GM12878 (cell line): Measurements from ENCODE around the gene DCDC2C. TPM values are rescaled to one million over a fixed set of nuclear protein-coding genes. Genes with fewer than 3 reads are reported as not detected.

ENCODE experiments used
- ATAC-seq: fragments of 200-7000 bp; cut with Tn5 transposase; 3 replicates; pipeline ENCODE4 v1.9.1; 2020; ENCODE audit warnings: mild to moderate bottlenecking, moderate library complexity
- BruUV-seq: library from RNA; stranded (reverse); fragments of 400-500 nt; replicated peaks from 2 replicates; lab custom pipeline; 2021; lab: Mats Ljungman, UMichigan
- CTCF ChIA-PET: fragments of 300-600 bp; sonication (Branson Sonifier 250); formaldehyde crosslinking; extraction: SDS; loops from one replicate; lab custom pipeline; 2021; ENCODE audit warnings: inconsistent platforms; lab: Yijun Ruan, JAX
- POLR2A ChIA-PET: fragments of 350-600 bp; formaldehyde crosslinking; extraction: SDS; loops from one replicate; lab custom pipeline; 2021; ENCODE audit warnings: inconsistent platforms; lab: Charles Lee
- RAD21 ChIA-PET: fragments of 300-600 bp; sonication (Branson Sonifier 250); formaldehyde crosslinking; loops from one replicate; lab custom pipeline; 2023; ENCODE audit warnings: antibody characterized with exemption; ENCODE audit not compliant: unreplicated experiment; lab: Charles Lee
- SMC1A ChIA-PET: fragments of 300-600 bp; sonication (Branson Sonifier 250); formaldehyde crosslinking; loops from one replicate; lab custom pipeline; 2023; ENCODE audit not compliant: unreplicated experiment, uncharacterized antibody; lab: Charles Lee
- DNase-seq: peaks from one replicate; pipeline ENCODE4 v3.0.0-alpha.2; 2011; ENCODE audit warnings: low read depth, low spot score
- FAIRE-seq: peaks from 3 replicates; lab custom pipeline; 2011; peaks lifted over from hg19 to GRCh38; lab: Jason Lieb, UNC
- H2AFZ ChIP-seq: 2 replicates; pipeline ENCODE4 v1.6.0; 2011; ENCODE audit warnings: low read depth, low read length, control low read depth; ENCODE audit not compliant: control insufficient read depth
- H3K27ac ChIP-seq: 2 replicates; pipeline ENCODE4 v1.5.1; 2011; ENCODE audit warnings: control low read depth; ENCODE audit not compliant: control insufficient read depth, insufficient read depth
- H3K27me3 ChIP-seq, 2 experiments: replicated peaks in 1 of 2; 2 replicates each; pipeline versions ENCODE4 v1.6.0 to v1.6.1; 2011; ENCODE audit warnings: low read length in 1 of 2; ENCODE audit not compliant: control insufficient read depth in 2 of 2, insufficient read depth in 2 of 2
- H3K36me3 ChIP-seq, 2 experiments: 2 replicates each; pipeline ENCODE4 v1.5.1; 2011; ENCODE audit warnings: low read length in 1 of 2; ENCODE audit not compliant: control insufficient read depth in 2 of 2, insufficient read depth in 2 of 2
- H3K4me1 ChIP-seq: 2 replicates; pipeline ENCODE4 v1.6.1; 2011; ENCODE audit warnings: mild to moderate bottlenecking, low read length, moderate library complexity, mixed read lengths; ENCODE audit not compliant: control insufficient read depth, insufficient read depth
- H3K4me2 ChIP-seq: 2 replicates; pipeline ENCODE4 v1.6.0; 2011; ENCODE audit warnings: control low read depth; ENCODE audit not compliant: control insufficient read depth, insufficient read depth
- H3K4me3 ChIP-seq: fragments of 200-600 bp; sonication (generic); 2 replicates; pipeline ENCODE4 v1.5.1; 2016
- H3K79me2 ChIP-seq: 2 replicates; pipeline ENCODE4 v1.6.0; 2011; ENCODE audit warnings: low read length; ENCODE audit not compliant: control insufficient read depth, insufficient read depth
- H3K9ac ChIP-seq: 2 replicates; pipeline ENCODE4 v1.8.0; 2011; ENCODE audit warnings: low read length, control low read depth, mixed read lengths; ENCODE audit not compliant: control insufficient read depth, insufficient read depth
- H3K9me3 ChIP-seq: replicated peaks from 3 replicates; pipeline ENCODE4 v1.5.1; 2011; ENCODE audit warnings: mild to moderate bottlenecking, low read length; ENCODE audit not compliant: control insufficient read depth, insufficient read depth
- H4K20me1 ChIP-seq: 2 replicates; pipeline ENCODE4 v1.6.0; 2011; ENCODE audit not compliant: control insufficient read depth, insufficient read depth
- MEF2A ChIP-seq: IDR thresholded peaks from 2 replicates; pipeline ENCODE4 v1.6.1; 2011; ENCODE audit warnings: low read depth, mild to moderate bottlenecking, low read length, moderate library complexity; ENCODE audit not compliant: insufficient read depth
- NRF1 ChIP-seq: conservative IDR thresholded peaks from 2 replicates; pipeline ENCODE4 v1.6.1; 2011; ENCODE audit warnings: mild to moderate bottlenecking, low read depth, low read length, improper control_type of control experiment
- WGBS: methylation state at CpG from one replicate; pipeline ENCODE4 v1.1.6; 2016; ENCODE audit warnings: low lambda C conversion rate; ENCODE audit not compliant: insufficient replicate concordance, insufficient coverage; ENCODE audit errors: missing lambda C conversion rate; 5-methylcytosine and 5-hydroxymethylcytosine counted together
- in situ Hi-C: fragments of 300-500 bp; cut with MboI; formaldehyde crosslinking; loops from 9 replicates; pipeline ENCODE4 v1.14.3; 2018; ENCODE audit warnings: mixed read lengths
- intact Hi-C: fragments of 100-400 bp; cut with micrococcal nuclease; formaldehyde crosslinking; loops from one replicate; pipeline ENCODE4 v1.14.2; 2022; ENCODE audit not compliant: unreplicated experiment
- polyA plus RNA-seq, 11 experiments: library from polyadenylated mRNA; depleted of rRNA in 4 of 11; unstranded in 6 of 11; stranded (reverse) in 5 of 11; fragments of >200 nt; fragmentation: Nextera tagmentation in 4 of 11; fragmentation: Illumina TruSeq in 1 of 11; extraction: Ambion mirVana in 4 of 11; extraction: Trizol in 1 of 11; gene quantifications; 1 replicate in 1 of 11; 2 replicates in 10 of 11; pipeline versions ENCODE4 v1.2.1 to v1.2.3, GENCODE V29; 2011 to 2016; ENCODE audit warnings: inconsistent platforms in 2 of 11, missing spikeins in 2 of 11, low read depth in 1 of 11
- total RNA-seq, 4 experiments: library from RNA; depleted of rRNA in 3 of 4; stranded (reverse); fragments of >200 nt in 3 of 4; fragmentation: Illumina TruSeq in 1 of 4; extraction: Trizol in 1 of 4; gene quantifications; 2 replicates each; pipeline versions ENCODE4 v1.2.1 to v1.2.3, GENCODE V29; 2013 to 2021
- TF ChIP-seq, protein P1 (sequence below): fragments of 450-650 bp; IDR thresholded peaks from 2 replicates; pipeline ENCODE4 v1.6.1; 2017; ENCODE audit warnings: mild to moderate bottlenecking, moderate library complexity
- TF ChIP-seq, protein P2 (sequence below): fragments of 450-650 bp; IDR thresholded peaks from 2 replicates; pipeline ENCODE4 v1.6.1; 2017; ENCODE audit warnings: antibody characterized with exemption, mild to moderate bottlenecking, moderate library complexity
- TF ChIP-seq, protein P3 (sequence below): fragments of 450-650 bp; IDR thresholded peaks from 2 replicates; pipeline ENCODE4 v1.6.1; 2016; ENCODE audit warnings: mild to moderate bottlenecking

The DCDC2C gene
- total and polyA plus RNA-seq, 10 of the 15 experiments (the other 5 are each of a cell fraction or from before 2014, with no cell fraction given): not detected

- TF ChIP-seq MEF2A: no peak
- no peak for TF ChIP-seq NRF1
Observed at GRCh38 chr2:3664118-3664517, 39.3 kb upstream of the DCDC2C start (continued).

DNA sequence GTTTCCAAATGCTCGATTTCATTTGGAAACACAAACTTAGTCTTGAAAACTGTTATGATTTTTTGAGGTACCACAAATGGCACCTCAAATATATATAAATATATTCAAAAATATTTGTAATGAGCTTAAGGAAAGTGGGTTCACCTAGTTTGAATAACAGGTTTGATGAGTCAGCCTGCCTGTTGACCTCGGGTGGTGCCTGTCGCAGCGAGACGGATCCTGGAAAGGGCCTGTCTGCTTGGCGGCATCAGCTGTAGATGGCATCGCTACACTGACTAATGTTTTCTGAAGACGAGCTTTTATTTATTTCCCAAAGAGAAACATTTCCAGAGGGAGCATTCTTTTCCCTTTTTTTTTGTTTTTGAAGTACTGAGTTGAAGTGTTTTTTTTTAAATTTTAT lies 38.5 kb upstream of the DCDC2C start:
- no peak overlapping the region for H3K9ac ChIP-seq
- no peak overlapping the region for H3K4me2 ChIP-seq
- RAD21 ChIA-PET: no interaction called here
- H3K36me3 ChIP-seq: no peaks in the 10 kb centered on the region
- peaks cover 3% of the 10 kb centered on the region; the same call in 2 of the 3 replicates for H3K9me3 ChIP-seq
- WGBS: 67% methylated on average over 8 of the region's 8 CpGs
- TF ChIP-seq, protein P1, sequence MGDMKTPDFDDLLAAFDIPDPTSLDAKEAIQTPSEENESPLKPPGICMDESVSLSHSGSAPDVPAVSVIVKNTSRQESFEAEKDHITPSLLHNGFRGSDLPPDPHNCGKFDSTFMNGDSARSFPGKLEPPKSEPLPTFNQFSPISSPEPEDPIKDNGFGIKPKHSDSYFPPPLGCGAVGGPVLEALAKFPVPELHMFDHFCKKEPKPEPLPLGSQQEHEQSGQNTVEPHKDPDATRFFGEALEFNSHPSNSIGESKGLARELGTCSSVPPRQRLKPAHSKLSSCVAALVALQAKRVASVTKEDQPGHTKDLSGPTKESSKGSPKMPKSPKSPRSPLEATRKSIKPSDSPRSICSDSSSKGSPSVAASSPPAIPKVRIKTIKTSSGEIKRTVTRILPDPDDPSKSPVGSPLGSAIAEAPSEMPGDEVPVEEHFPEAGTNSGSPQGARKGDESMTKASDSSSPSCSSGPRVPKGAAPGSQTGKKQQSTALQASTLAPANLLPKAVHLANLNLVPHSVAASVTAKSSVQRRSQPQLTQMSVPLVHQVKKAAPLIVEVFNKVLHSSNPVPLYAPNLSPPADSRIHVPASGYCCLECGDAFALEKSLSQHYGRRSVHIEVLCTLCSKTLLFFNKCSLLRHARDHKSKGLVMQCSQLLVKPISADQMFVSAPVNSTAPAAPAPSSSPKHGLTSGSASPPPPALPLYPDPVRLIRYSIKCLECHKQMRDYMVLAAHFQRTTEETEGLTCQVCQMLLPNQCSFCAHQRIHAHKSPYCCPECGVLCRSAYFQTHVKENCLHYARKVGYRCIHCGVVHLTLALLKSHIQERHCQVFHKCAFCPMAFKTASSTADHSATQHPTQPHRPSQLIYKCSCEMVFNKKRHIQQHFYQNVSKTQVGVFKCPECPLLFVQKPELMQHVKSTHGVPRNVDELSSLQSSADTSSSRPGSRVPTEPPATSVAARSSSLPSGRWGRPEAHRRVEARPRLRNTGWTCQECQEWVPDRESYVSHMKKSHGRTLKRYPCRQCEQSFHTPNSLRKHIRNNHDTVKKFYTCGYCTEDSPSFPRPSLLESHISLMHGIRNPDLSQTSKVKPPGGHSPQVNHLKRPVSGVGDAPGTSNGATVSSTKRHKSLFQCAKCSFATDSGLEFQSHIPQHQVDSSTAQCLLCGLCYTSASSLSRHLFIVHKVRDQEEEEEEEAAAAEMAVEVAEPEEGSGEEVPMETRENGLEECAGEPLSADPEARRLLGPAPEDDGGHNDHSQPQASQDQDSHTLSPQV: no peak
- TF ChIP-seq, protein P2, sequence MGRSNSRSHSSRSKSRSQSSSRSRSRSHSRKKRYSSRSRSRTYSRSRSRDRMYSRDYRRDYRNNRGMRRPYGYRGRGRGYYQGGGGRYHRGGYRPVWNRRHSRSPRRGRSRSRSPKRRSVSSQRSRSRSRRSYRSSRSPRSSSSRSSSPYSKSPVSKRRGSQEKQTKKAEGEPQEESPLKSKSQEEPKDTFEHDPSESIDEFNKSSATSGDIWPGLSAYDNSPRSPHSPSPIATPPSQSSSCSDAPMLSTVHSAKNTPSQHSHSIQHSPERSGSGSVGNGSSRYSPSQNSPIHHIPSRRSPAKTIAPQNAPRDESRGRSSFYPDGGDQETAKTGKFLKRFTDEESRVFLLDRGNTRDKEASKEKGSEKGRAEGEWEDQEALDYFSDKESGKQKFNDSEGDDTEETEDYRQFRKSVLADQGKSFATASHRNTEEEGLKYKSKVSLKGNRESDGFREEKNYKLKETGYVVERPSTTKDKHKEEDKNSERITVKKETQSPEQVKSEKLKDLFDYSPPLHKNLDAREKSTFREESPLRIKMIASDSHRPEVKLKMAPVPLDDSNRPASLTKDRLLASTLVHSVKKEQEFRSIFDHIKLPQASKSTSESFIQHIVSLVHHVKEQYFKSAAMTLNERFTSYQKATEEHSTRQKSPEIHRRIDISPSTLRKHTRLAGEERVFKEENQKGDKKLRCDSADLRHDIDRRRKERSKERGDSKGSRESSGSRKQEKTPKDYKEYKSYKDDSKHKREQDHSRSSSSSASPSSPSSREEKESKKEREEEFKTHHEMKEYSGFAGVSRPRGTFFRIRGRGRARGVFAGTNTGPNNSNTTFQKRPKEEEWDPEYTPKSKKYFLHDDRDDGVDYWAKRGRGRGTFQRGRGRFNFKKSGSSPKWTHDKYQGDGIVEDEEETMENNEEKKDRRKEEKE: no peak
- TF ChIP-seq, protein P3, sequence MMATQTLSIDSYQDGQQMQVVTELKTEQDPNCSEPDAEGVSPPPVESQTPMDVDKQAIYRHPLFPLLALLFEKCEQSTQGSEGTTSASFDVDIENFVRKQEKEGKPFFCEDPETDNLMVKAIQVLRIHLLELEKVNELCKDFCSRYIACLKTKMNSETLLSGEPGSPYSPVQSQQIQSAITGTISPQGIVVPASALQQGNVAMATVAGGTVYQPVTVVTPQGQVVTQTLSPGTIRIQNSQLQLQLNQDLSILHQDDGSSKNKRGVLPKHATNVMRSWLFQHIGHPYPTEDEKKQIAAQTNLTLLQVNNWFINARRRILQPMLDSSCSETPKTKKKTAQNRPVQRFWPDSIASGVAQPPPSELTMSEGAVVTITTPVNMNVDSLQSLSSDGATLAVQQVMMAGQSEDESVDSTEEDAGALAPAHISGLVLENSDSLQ: no peak
- POLR2A ChIA-PET: no interaction called here
- H2AFZ ChIP-seq: no peak overlapping the region
- H3K4me1 ChIP-seq: peaks cover 13% of the 10 kb centered on the region
- DNase-seq (no peak), ATAC-seq (no peak), FAIRE-seq (no peak)
- intact Hi-C loops: no loop called here
- in situ Hi-C loops: no loop called here
- no peaks in the 10 kb centered on the region for H3K27me3 ChIP-seq
- CTCF ChIA-PET: interaction anchor here (0.5 to 1.0 kb wide), 4 partner anchors 78 to 309 kb away, joined by 3 to 4 read pairs (median 3); no protein-coding TSS in a partner anchor
- no TSS peak for BruUV-seq
- H3K79me2 ChIP-seq: no peaks in the 10 kb centered on the region
- SMC1A ChIA-PET: interaction anchor here (0.6 to 1.0 kb wide), 4 partner anchors 13 to 59 kb away, joined by 3 to 4 read pairs (median 3); no protein-coding TSS in a partner anchor
- H3K27ac ChIP-seq: no peak overlapping the region
- H3K4me3 ChIP-seq: no peak overlapping the region
- no peaks in the 10 kb centered on the region for H4K20me1 ChIP-seq
